ENCODE results near the gene INSR. TPM values are rescaled to one million over a fixed set of nuclear protein-coding genes. Genes with fewer than 3 reads are reported as not detected.

The INSR gene
- total and polyA plus RNA-seq, 2 experiments from 2014 or later = 6.2 to 11.7 TPM

DNA sequence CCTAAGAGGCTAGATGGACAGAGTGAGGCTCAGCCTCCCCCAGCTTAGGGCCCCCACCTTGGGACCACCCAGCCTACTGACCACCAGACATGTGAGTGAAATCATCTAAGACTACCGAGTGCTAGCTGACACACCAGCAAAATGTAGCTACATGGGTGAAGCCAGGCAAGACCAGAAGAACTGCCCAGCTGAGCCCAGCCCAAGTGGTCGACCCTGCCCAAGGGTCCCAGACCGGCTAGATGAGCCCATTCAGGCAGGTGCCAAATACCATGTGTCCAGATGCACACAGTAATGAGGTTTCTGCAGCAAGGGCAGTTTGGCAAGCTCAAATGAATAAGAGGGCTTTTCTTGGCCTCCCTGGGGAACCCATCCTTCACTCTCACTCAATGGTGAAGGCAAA is 168.1 kb downstream of the INSR start:
- no peak overlapping the region for H3K4me3 ChIP-seq
- no peak for DNase-seq
- 93 to 98% methylated on average over 3 of the region's 3 CpGs for WGBS, 2 experiments (ENCODE audit: low coverage in 1 of 2, low lambda C conversion rate in 2 of 2, missing lambda C conversion rate in 2 of 2)
- H3K4me1 ChIP-seq (ENCODE audit: insufficient read depth) = no peaks in the 10 kb centered on the region
- H3K9ac ChIP-seq = no peak overlapping the region
- no peaks in the 10 kb centered on the region for H4K20me1 ChIP-seq (ENCODE audit: insufficient read depth)
- peaks cover 25% of the 10 kb centered on the region; the same call in 1 of the 2 replicates for H3K36me3 ChIP-seq (ENCODE audit: low read depth)
- H3K9me3 ChIP-seq (ENCODE audit: low read depth) = no peaks in the 10 kb centered on the region
- H2AFZ ChIP-seq = no peak overlapping the region
- in situ Hi-C loops (cut with MboI) = no loop called here
- H3K4me2 ChIP-seq (ENCODE audit: unreplicated experiment) = no peak overlapping the region
- H3K27me3 ChIP-seq (replicated peaks; ENCODE audit: insufficient read depth) = no peaks in the 10 kb centered on the region
- H3K79me2 ChIP-seq (ENCODE audit: insufficient read depth) = no peaks in the 10 kb centered on the region
- H3K9me2 ChIP-seq (ENCODE audit: insufficient read depth) = no peaks in the 10 kb centered on the region
- no peak overlapping the region for H3K27ac ChIP-seq
- H3F3A ChIP-seq (ENCODE audit: insufficient read depth) = no peaks in the 10 kb centered on the region
- TF ChIP-seq EZH2phosphoT487 (IDR thresholded peaks at IDR 0.05; ENCODE audit: insufficient read depth, low read depth) (no peak), EZH2 (IDR thresholded peaks at IDR 0.05; ENCODE audit: insufficient read depth, poor library complexity, severe bottlenecking) (no peak)

DNA sequence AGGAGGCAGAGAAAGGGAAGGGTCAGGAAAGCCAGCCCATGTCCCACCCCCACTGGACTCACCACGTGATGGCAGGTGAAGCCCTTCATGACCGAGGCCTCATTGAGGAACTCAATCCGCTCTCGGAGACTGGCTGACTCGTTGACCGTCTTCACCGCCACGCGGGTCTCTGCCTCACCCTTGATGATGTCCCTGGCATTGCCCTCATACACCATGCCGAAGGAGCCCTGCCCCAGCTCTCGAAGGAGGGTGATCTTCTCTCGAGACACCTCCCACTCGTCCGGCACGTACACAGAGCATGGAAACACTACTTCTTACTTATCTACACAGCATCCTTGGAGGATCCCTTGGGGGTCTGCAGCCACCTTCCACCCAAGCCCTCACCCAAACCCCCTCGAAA is 169.0 kb downstream of the INSR start:
- Histone ChIP-seq H3K27me3 (replicated peaks; ENCODE audit: insufficient read depth) (no peaks in the 10 kb centered on the region), H3K4me2 (ENCODE audit: unreplicated experiment) (no peak overlapping the region), H2AFZ (no peak overlapping the region), H3K9ac (no peak overlapping the region), H4K20me1 (ENCODE audit: insufficient read depth) (no peaks in the 10 kb centered on the region), H3K79me2 (ENCODE audit: insufficient read depth) (no peaks in the 10 kb centered on the region), H3K9me3 (ENCODE audit: low read depth) (no peaks in the 10 kb centered on the region), H3K9me2 (ENCODE audit: insufficient read depth) (no peaks in the 10 kb centered on the region), H3K4me3 (no peak overlapping the region), H3K36me3 (ENCODE audit: low read depth) (peaks cover 24% of the 10 kb centered on the region; the same call in 1 of the 2 replicates), H3F3A (ENCODE audit: insufficient read depth) (no peaks in the 10 kb centered on the region), H3K4me1 (ENCODE audit: insufficient read depth) (no peaks in the 10 kb centered on the region), H3K27ac (no peak overlapping the region)
- DNase-seq = no peak
- 96 to 98% methylated on average over 15 to 16 of the region's 16 CpGs for WGBS, 2 experiments (ENCODE audit: low coverage in 1 of 2, low lambda C conversion rate in 2 of 2, missing lambda C conversion rate in 2 of 2)
- in situ Hi-C loops (cut with MboI) = no loop called here
- no peak for TF ChIP-seq EZH2phosphoT487 (IDR thresholded peaks at IDR 0.05; ENCODE audit: insufficient read depth, low read depth)
- TF ChIP-seq EZH2 (IDR thresholded peaks at IDR 0.05; ENCODE audit: insufficient read depth, poor library complexity, severe bottlenecking) = no peak

DNA sequence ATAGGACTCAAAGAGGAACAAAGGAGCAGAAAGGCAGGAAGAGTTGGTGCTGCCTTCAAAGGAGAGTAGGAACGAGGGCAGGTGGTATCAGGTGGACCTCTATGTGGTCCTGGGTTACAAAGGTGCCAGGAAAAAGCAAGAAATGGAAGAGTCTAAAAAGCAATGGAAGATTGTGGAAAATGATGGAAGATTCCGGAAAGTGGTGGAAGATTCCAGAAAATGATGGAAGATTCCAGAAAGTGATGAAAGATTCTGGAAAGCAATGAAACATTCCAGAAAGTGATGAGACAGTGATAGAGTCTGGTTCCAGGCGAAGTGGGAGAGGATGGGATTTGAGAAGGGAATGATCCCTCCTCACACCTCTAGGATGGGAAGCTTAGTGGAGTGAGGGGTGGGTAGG is 169.4 kb downstream of the INSR start:
- Histone ChIP-seq H3K36me3 (ENCODE audit: low read depth) (peaks cover 19% of the 10 kb centered on the region; the same call in 1 of the 2 replicates), H3K9me3 (ENCODE audit: low read depth) (no peaks in the 10 kb centered on the region), H3K9ac (no peak overlapping the region), H2AFZ (no peak overlapping the region), H3K79me2 (ENCODE audit: insufficient read depth) (no peaks in the 10 kb centered on the region), H3K27me3 (replicated peaks; ENCODE audit: insufficient read depth) (no peaks in the 10 kb centered on the region), H3K4me1 (ENCODE audit: insufficient read depth) (no peaks in the 10 kb centered on the region), H3K4me2 (ENCODE audit: unreplicated experiment) (no peak overlapping the region), H3K4me3 (no peak overlapping the region), H3K9me2 (ENCODE audit: insufficient read depth) (no peaks in the 10 kb centered on the region), H4K20me1 (ENCODE audit: insufficient read depth) (no peaks in the 10 kb centered on the region), H3F3A (ENCODE audit: insufficient read depth) (no peaks in the 10 kb centered on the region), H3K27ac (no peak overlapping the region)
- 71 to 76% methylated on average over 3 of the region's 3 CpGs for WGBS, 2 experiments (ENCODE audit: low coverage in 1 of 2, low lambda C conversion rate in 2 of 2, missing lambda C conversion rate in 2 of 2)
- in situ Hi-C loops (cut with MboI) = loop anchor here (25.0 kb wide), 1 partner anchor 213 kb away; the partner anchor contains the start of gene ARHGEF18
- DNase-seq = no peak
- TF ChIP-seq EZH2 (IDR thresholded peaks at IDR 0.05; ENCODE audit: insufficient read depth, poor library complexity, severe bottlenecking) (no peak), EZH2phosphoT487 (IDR thresholded peaks at IDR 0.05; ENCODE audit: insufficient read depth, low read depth) (no peak)

DNA sequence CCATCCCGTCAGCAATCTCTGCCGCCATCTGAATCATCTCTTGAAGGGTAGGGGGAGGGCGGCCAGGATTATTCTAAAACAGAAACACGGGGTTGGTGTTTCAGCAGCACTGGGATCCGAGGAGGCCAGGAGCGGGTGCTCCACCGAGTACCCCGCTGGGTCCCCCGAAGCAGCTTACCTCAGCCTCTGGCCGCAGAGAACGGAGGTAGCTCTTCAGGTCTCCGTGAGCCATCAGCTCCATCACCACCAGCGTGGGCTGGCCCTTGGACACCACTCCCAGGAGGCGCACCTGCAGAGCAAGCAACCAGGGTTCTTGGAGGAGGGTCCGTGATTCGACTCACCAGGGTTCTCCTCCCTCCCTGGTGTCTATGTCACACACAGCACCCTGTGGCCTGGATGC is 171.5 kb downstream of the INSR start:
- TF ChIP-seq EZH2 (IDR thresholded peaks at IDR 0.05; ENCODE audit: insufficient read depth, poor library complexity, severe bottlenecking) (no peak), EZH2phosphoT487 (IDR thresholded peaks at IDR 0.05; ENCODE audit: insufficient read depth, low read depth) (no peak)
- 96 to 97% methylated on average over 14 to 16 of the region's 16 CpGs for WGBS, 2 experiments (ENCODE audit: low coverage in 1 of 2, low lambda C conversion rate in 2 of 2, missing lambda C conversion rate in 2 of 2)

More for the DNA sequence above, 171.5 kb downstream of the INSR start:
- Histone ChIP-seq H3F3A (ENCODE audit: insufficient read depth) (no peaks in the 10 kb centered on the region), H3K27ac (no peak overlapping the region), H3K4me3 (no peak overlapping the region), H3K4me1 (ENCODE audit: insufficient read depth) (no peaks in the 10 kb centered on the region), H3K9me3 (ENCODE audit: low read depth) (no peaks in the 10 kb centered on the region), H3K79me2 (ENCODE audit: insufficient read depth) (no peaks in the 10 kb centered on the region), H4K20me1 (ENCODE audit: insufficient read depth) (no peaks in the 10 kb centered on the region), H3K4me2 (ENCODE audit: unreplicated experiment) (no peak overlapping the region), H3K36me3 (ENCODE audit: low read depth) (peaks cover 19% of the 10 kb centered on the region; the same call in 1 of the 2 replicates), H3K9ac (no peak overlapping the region), H2AFZ (no peak overlapping the region), H3K9me2 (ENCODE audit: insufficient read depth) (no peaks in the 10 kb centered on the region), H3K27me3 (replicated peaks; ENCODE audit: insufficient read depth) (no peaks in the 10 kb centered on the region)
- in situ Hi-C loops (cut with MboI) = loop anchor here (25.0 kb wide), 1 partner anchor 215 kb away; the partner anchor contains the start of gene ARHGEF18
- DNase-seq = no peak
